NCI-H774 (cell line): ENCODE results near the gene RGL1.

Source experiments
- DNase-seq: peaks from one replicate; lab custom pipeline; 2025; lab: John Stamatoyannopoulos, UW

The RGL1 gene

GRCh38 chr1:183787704-183788103 is 17.2 kb upstream of the RGL1 start:
- no peak for DNase-seq

- DNase-seq, result no peak
These were observed 13.6 kb upstream of the RGL1 start for GRCh38 chr1:183791319-183791718.

GRCh38 chr1:183792300-183792699 is 12.6 kb upstream of the RGL1 start:
- DNase-seq, result no peak

- no peak for DNase-seq
These were observed 10.8 kb upstream of the RGL1 start for GRCh38 chr1:183794088-183794487.

GRCh38 chr1:183800449-183800848 is 4.5 kb upstream of the RGL1 start:
- no peak for DNase-seq

GRCh38 chr1:183801649-183802048 is 3.3 kb upstream of the RGL1 start:
- no peak for DNase-seq

GRCh38 chr1:183804387-183804786 is 533 bp upstream of the RGL1 start:
- no peak for DNase-seq

GRCh38 chr1:183806125-183806524 is 1.2 kb downstream of the RGL1 start:
- no peak for DNase-seq

- DNase-seq, result no peak
These were observed 1.8 kb downstream of the RGL1 start for GRCh38 chr1:183806675-183807074.

GRCh38 chr1:183807549-183808168 is 2.7 kb downstream of the RGL1 start:
- no peak for DNase-seq

- DNase-seq, result no peak
These were observed 3.5 kb downstream of the RGL1 start for GRCh38 chr1:183808296-183809027.

GRCh38 chr1:183810121-183810520 is 5.2 kb downstream of the RGL1 start:
- no peak for DNase-seq

GRCh38 chr1:183810756-183811544 is 6.0 kb downstream of the RGL1 start:
- no peak for DNase-seq

GRCh38 chr1:183812128-183812527 is 7.2 kb downstream of the RGL1 start:
- DNase-seq, result no peak

GRCh38 chr1:183812686-183813569 is 8.0 kb downstream of the RGL1 start:
- no peak for DNase-seq

- DNase-seq, result no peak
These were observed 9.3 kb downstream of the RGL1 start for GRCh38 chr1:183814121-183814681.

GRCh38 chr1:183816110-183816509 is 11.2 kb downstream of the RGL1 start:
- DNase-seq, result no peak

- DNase-seq, result no peak
These were observed 12.8 kb downstream of the RGL1 start for GRCh38 chr1:183817576-183818288.

GRCh38 chr1:183819059-183819458 is 14.1 kb downstream of the RGL1 start:
- DNase-seq, result no peak

- DNase-seq, result no peak
These were observed 16.5 kb downstream of the RGL1 start for GRCh38 chr1:183821309-183821888.
